Tibial nerve (tissue), 4 donors: ENCODE results near the gene KLK3. TPM values are rescaled to one million over a fixed set of nuclear protein-coding genes. Genes with fewer than 3 reads are reported as not detected.

Experiments used
- DNase-seq, 2 donors: peaks; one replicate each; pipeline ENCODE4 v3.0.0-alpha.2; 2019; ENCODE audit warnings: low spot score in 2 of 2
- H3K27ac ChIP-seq, 4 donors: fragments of 200-600 bp; sonication (generic) in 3 of 4; one replicate each; pipeline ENCODE4 v1.5.1; 2017 to 2019; ENCODE audit warnings: mild to moderate bottlenecking in 1 of 4
- H3K27me3 ChIP-seq, 2 donors: fragments of 200-600 bp; sonication (generic) in 1 of 2; one replicate each; pipeline versions ENCODE4 v1.5.1 to v1.6.0; 2017 to 2019
- H3K36me3 ChIP-seq, 3 donors: fragments of 200-600 bp; sonication (generic); one replicate each; pipeline ENCODE4 v1.5.1; 2018 to 2019
- H3K4me1 ChIP-seq, 4 donors: fragments of 200-600 bp; sonication (generic) in 3 of 4; one replicate each; pipeline ENCODE4 v1.5.1; 2017 to 2019
- H3K4me3 ChIP-seq, 4 donors: fragments of 200-600 bp; sonication (generic) in 3 of 4; one replicate each; pipeline ENCODE4 v1.5.1; 2017 to 2019; ENCODE audit warnings: mild to moderate bottlenecking in 1 of 4, moderate library complexity in 1 of 4
- H3K9me3 ChIP-seq, 4 donors: fragments of 200-600 bp; sonication (generic) in 3 of 4; one replicate each; pipeline ENCODE4 v1.5.1; 2017 to 2019
- CTCF ChIP-seq, 5 experiments: fragments of 200-600 bp in 3 of 5; fragments of 450-650 bp in 2 of 5; sonication (generic) in 3 of 5; IDR thresholded peaks; one replicate each; pipeline ENCODE4 v1.5.1; 2016 to 2019; ENCODE audit warnings: antibody characterized with exemption in 5 of 5, mild to moderate bottlenecking in 3 of 5, moderate library complexity in 2 of 5
- EP300 ChIP-seq, 2 donors: sonication (generic); formaldehyde crosslinking; IDR thresholded peaks; one replicate each; pipeline ENCODE4 v1.6.1; 2017; ENCODE audit warnings: antibody characterized with exemption in 2 of 2, mild to moderate bottlenecking in 1 of 2
- POLR2A ChIP-seq, 2 donors: fragments of 450-650 bp; IDR thresholded peaks; one replicate each; pipeline ENCODE4 v1.6.1; 2017; ENCODE audit warnings: antibody characterized with exemption in 2 of 2, mild to moderate bottlenecking in 2 of 2, moderate library complexity in 2 of 2
- WGBS, 2 donors: methylation state at CpG; one replicate each; pipeline ENCODE4 v1.1.5; 2018; 5-methylcytosine and 5-hydroxymethylcytosine counted together
- total RNA-seq, 4 donors: library from RNA; depleted of rRNA; stranded (reverse); fragments of >200 nt; gene quantifications; one replicate each; pipeline ENCODE4 v1.1.0, GENCODE V29; 2016

KLK3 gene
- total RNA-seq, 4 donors from 2014 or later: not detected

- peaks cover 2 to 48% of the 10 kb centered on the region in 2 donors for H3K27me3 ChIP-seq
- 13 to 18% methylated on average over 6 of the region's 6 CpGs for WGBS, 2 donors
- no peak for DNase-seq
- H3K36me3 ChIP-seq: no peaks in the 10 kb centered on the region
- no peak overlapping the region for H3K27ac ChIP-seq
- TF ChIP-seq POLR2A (IDR thresholded peaks at IDR 0.05) (no peak), CTCF (IDR thresholded peaks at IDR 0.05) (no peak), EP300 (IDR thresholded peaks at IDR 0.05) (no peak)
- no peak overlapping the region for H3K4me3 ChIP-seq
- peaks cover 0 to 14% (median 3%) of the 10 kb centered on the region in 4 donors for H3K4me1 ChIP-seq
- peaks cover 0 to 30% (median 0%) of the 10 kb centered on the region in 4 donors for H3K9me3 ChIP-seq
Observed at GRCh38 chr19:50838239-50838638, 16.5 kb upstream of the KLK3 start.

- TF ChIP-seq POLR2A (IDR thresholded peaks at IDR 0.05) (no peak), CTCF (IDR thresholded peaks at IDR 0.05) (no peak), EP300 (IDR thresholded peaks at IDR 0.05) (no peak)
- Histone ChIP-seq H3K27me3 (peaks cover 0 to 32% of the 10 kb centered on the region in 2 donors), H3K4me3 (no peak overlapping the region), H3K9me3 (peaks cover 0 to 46% (median 0%) of the 10 kb centered on the region in 4 donors), H3K36me3 (no peaks in the 10 kb centered on the region), H3K27ac (no peak overlapping the region), H3K4me1 (peaks cover 0 to 14% (median 3%) of the 10 kb centered on the region in 4 donors)
- WGBS, 2 donors: 77 to 82% methylated on average over 10 of the region's 10 CpGs
- no peak for DNase-seq
Observed at GRCh38 chr19:50839712-50840655, 14.7 kb upstream of the KLK3 start.

- no peaks in the 10 kb centered on the region for H3K4me1 ChIP-seq
- H3K4me3 ChIP-seq: no peak overlapping the region
- DNase-seq: no peak
- peaks cover 0 to 12% of the 10 kb centered on the region in 2 donors for H3K27me3 ChIP-seq
- no peak overlapping the region for H3K27ac ChIP-seq
- WGBS, 2 donors: 84 to 92% methylated on average over 6 of the region's 6 CpGs
- TF ChIP-seq EP300 (IDR thresholded peaks at IDR 0.05): no peak
- TF ChIP-seq CTCF (IDR thresholded peaks at IDR 0.05): no peak
- TF ChIP-seq POLR2A (IDR thresholded peaks at IDR 0.05): no peak
- no peaks in the 10 kb centered on the region for H3K36me3 ChIP-seq
- H3K9me3 ChIP-seq: peaks cover 0 to 46% (median 0%) of the 10 kb centered on the region in 4 donors
Observed at GRCh38 chr19:50842130-50842529, 12.6 kb upstream of the KLK3 start.

GRCh38 chr19:50843205-50843604, 11.5 kb upstream of the KLK3 start:
- H3K9me3 ChIP-seq: peaks cover 0 to 46% (median 0%) of the 10 kb centered on the region in 4 donors
- no peak for DNase-seq

More at GRCh38 chr19:50843205-50843604, 11.5 kb upstream of the KLK3 start:
- H3K27me3 ChIP-seq: peaks cover 0 to 7% of the 10 kb centered on the region in 2 donors
- WGBS, 2 donors: 94% methylated on average over 2 of the region's 2 CpGs
- H3K4me1 ChIP-seq: no peaks in the 10 kb centered on the region
- H3K36me3 ChIP-seq: no peaks in the 10 kb centered on the region
- no peak for TF ChIP-seq POLR2A (IDR thresholded peaks at IDR 0.05)
- TF ChIP-seq CTCF (IDR thresholded peaks at IDR 0.05): no peak
- no peak for TF ChIP-seq EP300 (IDR thresholded peaks at IDR 0.05)
- H3K27ac ChIP-seq: no peak overlapping the region
- no peak overlapping the region for H3K4me3 ChIP-seq
